GM19193 (cell line): ENCODE results near the gene WDR37.

Source experiments
- POLR2A ChIP-seq: IDR thresholded peaks from 4 replicates; pipeline ENCODE4 v1.6.1; 2011; ENCODE audit not compliant: insufficient read depth, insufficient read length; ENCODE audit errors: extremely low read depth

WDR37 gene

GRCh38 chr10:1037098-1037497 lies 19.1 kb upstream of the WDR37 start:
- no peak for TF ChIP-seq POLR2A

GRCh38 chr10:1040133-1040532 lies 16.1 kb upstream of the WDR37 start:
- TF ChIP-seq POLR2A, result no peak

DNA sequence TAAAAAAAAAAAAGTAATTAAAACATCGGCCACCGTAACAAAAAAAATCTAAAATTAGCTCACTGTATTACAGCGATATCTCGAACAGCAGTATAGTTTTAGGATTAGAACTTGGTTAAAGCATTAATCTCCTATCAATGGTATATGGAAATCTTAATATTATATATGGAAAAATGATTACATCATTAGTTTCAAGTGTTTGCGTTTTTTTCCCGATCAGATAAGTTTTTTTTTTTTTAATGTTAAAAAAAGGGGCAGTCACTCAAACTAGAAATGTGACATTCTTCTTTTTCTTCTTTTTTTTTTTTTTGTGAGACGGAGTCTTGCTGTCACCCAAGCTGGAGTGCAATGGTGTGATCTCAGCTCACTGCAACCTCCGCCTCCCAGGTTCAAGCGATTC lies 14.7 kb upstream of the WDR37 start:
- no peak for TF ChIP-seq POLR2A

DNA sequence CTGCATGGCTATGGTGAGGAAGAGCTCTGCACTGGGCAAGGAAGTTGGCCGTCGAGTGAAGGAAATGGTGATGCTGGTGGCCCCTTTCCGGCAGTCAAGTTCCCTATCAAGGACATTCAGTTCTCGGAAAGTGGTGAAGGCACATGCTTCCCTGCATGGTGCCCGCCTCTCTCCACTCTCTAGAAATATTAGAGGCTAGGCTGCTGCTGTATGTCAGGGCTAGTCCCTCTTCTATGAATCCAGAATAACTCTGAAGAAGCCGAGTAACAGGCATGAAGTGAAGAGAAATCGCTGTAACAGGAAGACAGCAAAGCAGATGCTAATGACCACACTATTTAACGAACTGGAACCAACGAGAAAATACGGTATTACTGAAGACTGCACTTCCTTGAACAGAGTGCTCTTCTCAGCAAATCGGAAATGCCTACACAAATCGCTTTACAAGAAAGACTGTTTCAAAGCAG lies 12.6 kb upstream of the WDR37 start:
- TF ChIP-seq POLR2A, result peak; percentile 24

GRCh38 chr10:1044146-1044545 lies 12.0 kb upstream of the WDR37 start:
- no peak for TF ChIP-seq POLR2A

GRCh38 chr10:1044964-1045363 lies 11.2 kb upstream of the WDR37 start:
- TF ChIP-seq POLR2A, result no peak

DNA sequence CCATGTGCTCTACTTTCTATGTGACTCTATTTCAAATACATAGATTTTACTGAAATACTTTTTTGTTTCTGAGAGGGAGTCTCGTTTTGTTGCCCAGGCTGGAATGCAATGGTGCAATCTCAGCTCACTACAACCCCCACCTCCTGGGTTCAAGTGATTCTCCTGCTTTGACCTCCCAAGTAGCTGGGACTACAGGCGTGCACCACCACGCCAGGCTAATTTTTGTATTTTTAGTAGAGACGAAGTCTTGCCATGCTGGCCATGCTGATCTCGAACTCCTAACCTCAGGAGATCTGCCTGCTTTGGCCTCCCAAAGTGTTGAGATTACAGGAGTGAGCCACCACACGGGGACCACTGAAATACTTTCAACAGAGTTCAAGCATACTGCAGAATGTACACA lies 10.8 kb upstream of the WDR37 start:
- TF ChIP-seq POLR2A, result no peak

DNA sequence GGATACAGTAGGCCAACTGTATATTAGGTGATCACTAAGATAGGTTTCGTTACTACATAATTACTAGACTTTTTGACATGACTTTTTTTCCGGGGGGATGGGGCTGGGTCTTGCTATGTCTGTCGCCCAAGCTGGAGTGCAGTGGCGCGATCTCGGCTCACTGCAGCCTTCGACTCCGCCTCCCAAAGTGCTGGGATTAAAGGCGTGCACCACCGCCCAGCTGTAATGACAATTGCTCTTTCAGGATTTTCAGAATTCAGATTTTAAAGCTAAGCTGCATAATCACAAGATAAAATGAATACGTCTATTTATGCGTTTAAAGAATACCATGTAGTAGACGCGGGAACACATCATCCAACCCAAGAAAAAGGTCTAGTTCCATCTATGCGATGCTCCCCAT lies 8.2 kb upstream of the WDR37 start:
- no peak for TF ChIP-seq POLR2A

GRCh38 chr10:1048349-1048731 lies 7.8 kb upstream of the WDR37 start:
- no peak for TF ChIP-seq POLR2A

DNA sequence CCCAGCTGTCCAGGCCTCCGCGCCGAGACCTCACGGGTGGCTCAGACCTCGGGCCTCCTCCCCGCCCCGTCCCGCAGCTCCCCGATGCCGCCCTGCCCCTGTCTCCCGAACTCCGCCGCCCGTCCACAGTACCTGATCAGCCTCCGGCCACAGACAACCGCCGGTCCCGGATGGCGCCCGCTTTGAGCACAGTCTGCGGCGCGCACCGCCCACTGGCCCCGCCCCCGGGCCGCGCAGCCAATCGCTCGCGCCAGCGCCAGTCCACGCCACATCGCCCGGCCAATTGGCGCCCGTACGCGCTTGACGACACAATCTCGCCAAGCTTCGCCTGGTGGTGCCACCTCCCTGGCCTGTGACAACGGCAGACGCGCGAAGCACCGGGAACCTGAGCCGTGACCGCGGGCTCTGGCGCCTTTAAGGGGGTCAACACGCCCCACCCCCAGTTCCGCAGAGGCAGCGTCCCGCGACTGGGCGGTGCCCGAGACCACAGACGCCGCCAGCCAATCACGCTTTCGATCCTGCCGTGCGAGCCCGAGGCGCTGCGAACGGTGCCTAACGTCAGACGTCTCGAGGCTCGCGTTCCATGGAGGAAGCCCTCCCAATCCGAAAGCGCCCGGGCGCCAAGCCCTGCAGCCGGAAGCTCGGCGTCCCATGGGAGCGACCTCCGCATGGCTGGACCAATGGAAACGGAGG lies 7.3 kb upstream of the WDR37 start, which contains the start of gene IDI1:
TSS of gene IDI1 (minus strand) at position 388 of the 693 bp plus-strand sequence. CDS start at position 272, 116 bp downstream.
- peak; percentile 99 for TF ChIP-seq POLR2A

DNA sequence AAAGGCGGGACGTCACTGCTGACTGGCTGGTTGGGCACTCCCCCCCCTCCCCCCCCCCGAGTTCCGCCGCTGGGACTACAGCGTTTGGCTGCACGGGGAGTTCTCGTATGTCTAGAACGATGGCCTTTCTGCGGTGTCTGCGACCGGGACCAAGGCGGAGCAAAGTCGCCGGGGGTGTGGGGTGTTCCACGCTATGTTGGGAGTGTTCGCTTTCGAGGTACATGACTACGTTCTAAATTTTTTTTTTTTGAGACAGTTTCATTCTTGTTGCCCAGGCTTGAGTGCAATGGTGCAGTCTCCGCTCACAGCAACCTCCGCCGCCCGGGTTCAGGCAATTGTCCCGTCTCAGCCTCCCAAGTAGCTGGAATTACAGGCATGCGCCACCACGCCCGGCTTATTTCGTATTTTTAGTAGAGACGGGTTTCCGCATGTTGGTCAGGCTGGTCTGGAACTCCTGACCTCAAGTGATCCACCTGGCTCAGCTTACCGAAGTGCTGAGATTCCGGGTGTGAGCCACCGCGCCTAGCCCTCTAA lies 6.7 kb upstream of the WDR37 start:
- TF ChIP-seq POLR2A, result no peak

GRCh38 chr10:1050145-1050544 lies 6.0 kb upstream of the WDR37 start:
- no peak for TF ChIP-seq POLR2A

- peak; percentile 14 for TF ChIP-seq POLR2A
These were observed 5.6 kb upstream of the WDR37 start for GRCh38 chr10:1050554-1050953.

GRCh38 chr10:1054684-1055083 lies 1.5 kb upstream of the WDR37 start:
- TF ChIP-seq POLR2A, result no peak

DNA sequence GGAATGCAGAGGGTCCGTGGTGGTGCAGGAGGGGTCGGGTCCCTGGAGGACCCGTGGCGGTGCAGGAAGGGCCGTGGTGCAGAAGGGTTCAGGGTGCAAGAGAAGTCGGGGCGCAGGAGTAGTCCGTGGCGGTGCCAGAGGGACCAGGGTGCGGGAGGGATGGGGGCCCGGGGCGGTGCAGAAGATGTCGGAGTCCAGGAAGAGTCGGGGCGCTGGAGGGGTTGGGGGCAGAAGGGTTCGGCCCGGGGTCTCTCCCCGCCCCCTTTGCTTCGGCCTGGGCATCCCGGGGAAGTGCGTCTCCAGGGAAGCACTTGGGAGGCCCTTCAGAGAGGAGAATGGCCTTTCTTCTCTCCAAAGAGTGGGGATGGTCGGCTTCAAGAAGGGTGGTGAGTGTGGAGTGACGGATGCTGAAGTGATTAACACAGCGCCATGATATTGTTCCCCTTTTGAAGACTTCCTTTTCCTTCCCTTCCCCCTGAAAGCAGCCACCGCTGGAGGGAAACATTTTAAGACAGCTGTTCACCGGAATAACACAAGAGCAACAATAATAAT lies 997 bp downstream of the WDR37 start:
- TF ChIP-seq POLR2A, result no peak

GRCh38 chr10:1058017-1058416 lies 1.8 kb downstream of the WDR37 start:
- no peak for TF ChIP-seq POLR2A

- no peak for TF ChIP-seq POLR2A
These were observed 3.7 kb downstream of the WDR37 start for GRCh38 chr10:1059902-1060301.
